Right renal pelvis (tissue), 4 donors: Measurements from ENCODE around the gene TGFB1I1. TPM values are rescaled to one million over a fixed set of nuclear protein-coding genes. Genes with fewer than 3 reads are reported as not detected.
"Not testable (repeated sequence)": the region's sequence is repeated elsewhere in the genome, so short reads cannot be mapped to it uniquely, and the experiment has no call there.

Experiments
- DNase-seq, 4 donors: peaks; one replicate each; pipeline ENCODE4 v3.0.0-alpha.2; 2013; ENCODE audit warnings: low read depth in 4 of 4, low spot score in 3 of 4, missing footprints in 1 of 4
- polyA plus RNA-seq, 4 donors: library from polyadenylated mRNA; unstranded; fragments of 120-200 nt; gene quantifications; one replicate each; pipeline ENCODE4 v1.2.1, GENCODE V29; 2013; ENCODE audit not compliant: insufficient read length in 4 of 4

TGFB1I1 gene
- polyA plus RNA-seq, 4 donors: 43.0 to 49.6 (median 46.4) TPM

DNA sequence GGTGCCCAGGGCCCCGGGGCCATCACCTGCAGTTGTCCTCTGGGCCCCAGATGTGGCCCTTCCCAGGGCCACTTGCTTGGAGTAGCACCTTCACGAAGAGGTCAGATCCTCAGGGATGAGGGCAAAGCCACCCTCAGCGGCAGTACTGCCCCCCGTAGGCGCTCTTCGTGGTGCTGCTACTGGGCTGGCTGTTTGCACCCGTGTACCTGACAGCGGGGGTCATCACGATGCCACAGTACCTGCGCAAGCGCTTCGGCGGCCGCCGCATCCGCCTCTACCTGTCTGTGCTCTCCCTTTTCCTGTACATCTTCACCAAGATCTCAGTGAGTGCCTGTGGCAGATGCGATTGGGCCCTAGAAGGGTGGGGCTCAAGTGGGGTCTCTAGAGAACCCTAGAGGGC is 13.6 kb downstream of the TGFB1I1 start:
- DNase-seq: no peak

DNA sequence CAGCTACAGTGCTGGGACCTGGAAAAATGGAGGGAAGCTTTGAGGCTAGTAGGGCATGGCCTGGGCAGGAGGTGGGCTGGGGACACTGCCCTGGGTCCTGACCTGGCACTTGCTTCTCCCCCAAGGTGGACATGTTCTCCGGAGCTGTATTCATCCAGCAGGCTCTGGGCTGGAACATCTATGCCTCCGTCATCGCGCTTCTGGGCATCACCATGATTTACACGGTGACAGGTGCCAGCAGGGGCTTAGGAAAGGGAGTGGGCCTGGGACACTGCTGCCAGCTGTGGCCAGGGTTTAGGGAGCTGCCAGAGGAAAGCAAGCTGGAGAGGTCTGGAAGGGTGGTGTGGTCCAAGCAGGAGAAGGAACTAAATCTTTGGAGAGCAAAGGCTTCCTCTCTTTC is 14.1 kb downstream of the TGFB1I1 start:
- no peak for DNase-seq

DNA sequence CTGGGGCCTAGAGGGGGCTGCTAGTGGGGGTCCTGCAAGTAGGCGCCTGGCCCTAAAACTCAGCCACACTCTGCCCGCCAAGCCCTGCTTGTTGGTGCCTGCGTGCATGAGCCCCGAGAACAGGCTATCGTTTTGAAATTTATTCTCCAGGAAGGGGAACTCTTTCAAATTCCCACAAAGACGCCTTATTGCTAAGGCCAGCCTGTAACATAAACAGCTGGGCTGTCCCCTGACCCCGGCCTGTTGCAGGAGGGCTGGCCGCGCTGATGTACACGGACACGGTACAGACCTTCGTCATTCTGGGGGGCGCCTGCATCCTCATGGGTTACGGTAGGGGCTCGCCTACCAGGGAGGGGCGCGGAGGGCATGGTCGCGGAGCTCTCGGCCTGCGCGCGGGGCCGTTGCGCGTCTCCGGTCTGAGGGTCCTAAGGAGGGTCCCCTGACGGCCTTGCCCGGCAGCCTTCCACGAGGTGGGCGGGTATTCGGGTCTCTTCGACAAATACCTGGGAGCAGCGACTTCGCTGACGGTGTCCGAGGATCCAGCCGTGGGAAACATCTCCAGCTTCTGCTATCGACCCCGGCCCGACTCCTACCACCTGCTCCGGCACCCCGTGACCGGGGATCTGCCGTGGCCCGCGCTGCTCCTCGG is 15.2 kb downstream of the TGFB1I1 start:
- DNase-seq: no peak

DNA sequence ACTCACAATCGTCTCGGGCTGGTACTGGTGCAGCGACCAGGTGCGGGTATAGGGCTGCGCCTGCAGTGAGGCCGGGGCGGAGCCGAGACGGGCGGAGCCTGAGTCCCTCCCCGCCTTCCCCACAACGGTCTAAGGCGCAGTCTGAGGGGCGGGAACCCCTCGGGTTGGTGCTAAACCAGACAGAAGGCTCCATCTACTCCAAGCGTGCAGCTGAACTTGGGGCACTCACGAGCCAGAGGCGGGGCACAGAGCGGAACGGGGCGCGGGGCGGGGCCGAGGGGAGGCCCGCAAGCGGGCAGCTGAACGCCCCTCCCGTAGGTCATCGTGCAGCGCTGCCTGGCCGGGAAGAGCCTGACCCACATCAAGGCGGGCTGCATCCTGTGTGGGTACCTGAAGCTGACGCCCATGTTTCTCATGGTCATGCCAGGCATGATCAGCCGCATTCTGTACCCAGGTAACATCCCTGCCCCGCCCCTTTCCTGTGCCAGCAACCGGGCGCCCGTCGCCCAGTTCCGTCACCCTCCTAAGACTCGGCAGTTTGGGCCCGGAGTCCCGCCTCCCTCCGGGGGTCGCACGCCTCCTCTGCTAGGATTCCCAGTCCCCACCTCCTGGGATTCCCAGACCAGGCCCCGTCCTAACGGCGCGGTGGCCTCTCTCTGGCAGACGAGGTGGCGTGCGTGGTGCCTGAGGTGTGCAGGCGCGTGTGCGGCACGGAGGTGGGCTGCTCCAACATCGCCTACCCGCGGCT is 15.9 kb downstream of the TGFB1I1 start:
- DNase-seq: no peak

DNA sequence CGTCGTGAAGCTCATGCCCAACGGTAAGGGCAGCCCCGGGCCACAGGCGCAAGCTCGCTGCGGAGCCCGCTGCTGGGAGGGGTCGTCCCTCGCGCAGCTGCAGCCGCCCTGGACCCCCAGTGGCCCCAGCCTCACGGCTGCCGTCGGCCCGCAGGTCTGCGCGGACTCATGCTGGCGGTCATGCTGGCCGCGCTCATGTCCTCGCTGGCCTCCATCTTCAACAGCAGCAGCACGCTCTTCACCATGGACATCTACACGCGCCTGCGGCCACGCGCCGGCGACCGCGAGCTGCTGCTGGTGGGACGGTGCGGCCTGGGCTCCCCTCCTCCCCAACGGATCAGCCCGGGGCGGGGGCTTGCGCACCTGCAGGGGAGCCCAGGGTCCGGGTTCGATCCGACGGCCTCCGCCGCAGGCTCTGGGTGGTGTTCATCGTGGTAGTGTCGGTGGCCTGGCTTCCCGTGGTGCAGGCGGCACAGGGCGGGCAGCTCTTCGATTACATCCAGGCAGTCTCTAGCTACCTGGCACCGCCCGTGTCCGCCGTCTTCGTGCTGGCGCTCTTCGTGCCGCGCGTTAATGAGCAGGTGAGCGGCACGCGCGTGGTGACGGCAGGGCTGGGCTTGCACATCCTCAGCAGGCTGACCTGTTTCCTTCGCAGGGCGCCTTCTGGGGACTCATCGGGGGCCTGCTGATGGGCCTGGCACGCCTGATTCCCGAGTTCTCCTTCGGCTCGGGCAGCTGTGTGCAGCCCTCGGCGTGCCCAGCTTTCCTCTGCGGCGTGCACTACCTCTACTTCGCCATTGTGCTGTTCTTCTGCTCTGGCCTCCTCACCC is 16.7 kb downstream of the TGFB1I1 start:
- DNase-seq: no peak

DNA sequence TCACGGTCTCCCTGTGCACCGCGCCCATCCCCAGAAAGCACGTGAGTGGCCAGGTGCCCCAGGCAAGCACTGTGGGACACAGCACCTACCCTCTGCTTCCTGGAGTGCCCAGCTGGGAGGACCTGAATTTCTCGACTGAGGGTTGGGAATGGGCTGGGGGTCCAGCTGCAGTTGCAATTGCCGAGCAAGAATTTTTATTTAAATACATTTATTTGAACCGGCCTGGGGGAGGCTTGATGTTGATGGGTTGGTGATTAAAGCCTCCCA is 17.3 kb downstream of the TGFB1I1 start:
- DNase-seq: no peak

DNA sequence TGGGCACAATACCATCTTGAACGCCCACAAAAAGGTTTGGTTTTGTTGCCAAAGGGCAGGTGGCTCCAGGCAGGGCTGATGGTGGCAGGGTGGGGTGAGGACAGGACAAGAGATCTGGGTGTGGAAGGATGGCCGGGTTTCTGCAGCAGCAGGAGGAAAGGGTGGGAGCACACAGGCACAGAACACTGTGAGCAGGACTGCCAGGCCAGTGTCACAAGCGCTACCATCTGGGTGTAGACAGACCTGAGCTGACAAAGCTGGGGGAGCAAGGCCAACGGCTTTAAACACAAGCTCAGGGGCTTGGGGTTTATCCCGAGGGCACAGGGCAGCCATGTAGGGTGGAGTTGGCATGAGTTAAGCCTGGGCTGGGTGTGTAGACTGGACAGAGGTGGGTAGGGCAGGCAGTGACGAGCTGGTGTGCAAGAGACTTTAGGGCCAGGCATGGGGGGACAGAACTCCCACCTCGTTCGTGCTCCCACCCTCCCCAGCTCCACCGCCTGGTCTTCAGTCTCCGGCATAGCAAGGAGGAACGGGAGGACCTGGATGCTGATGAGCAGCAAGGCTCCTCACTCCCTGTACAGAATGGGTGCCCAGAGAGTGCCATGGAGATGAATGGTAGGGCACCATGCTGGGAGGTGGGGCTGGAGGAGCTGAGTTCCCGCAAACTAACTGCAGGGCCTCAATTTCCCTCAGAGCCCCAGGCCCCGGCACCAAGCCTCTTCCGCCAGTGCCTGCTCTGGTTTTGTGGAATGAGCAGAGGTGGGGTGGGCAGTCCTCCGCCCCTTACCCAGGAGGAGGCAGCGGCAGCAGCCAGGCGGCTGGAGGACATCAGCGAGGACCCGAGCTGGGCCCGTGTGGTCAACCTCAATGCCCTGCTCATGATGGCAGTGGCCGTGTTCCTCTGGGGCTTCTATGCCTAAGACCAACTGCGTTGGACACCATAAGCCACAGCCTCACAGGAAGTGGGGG is 17.9 kb downstream of the TGFB1I1 start:
- DNase-seq: no peak

DNA sequence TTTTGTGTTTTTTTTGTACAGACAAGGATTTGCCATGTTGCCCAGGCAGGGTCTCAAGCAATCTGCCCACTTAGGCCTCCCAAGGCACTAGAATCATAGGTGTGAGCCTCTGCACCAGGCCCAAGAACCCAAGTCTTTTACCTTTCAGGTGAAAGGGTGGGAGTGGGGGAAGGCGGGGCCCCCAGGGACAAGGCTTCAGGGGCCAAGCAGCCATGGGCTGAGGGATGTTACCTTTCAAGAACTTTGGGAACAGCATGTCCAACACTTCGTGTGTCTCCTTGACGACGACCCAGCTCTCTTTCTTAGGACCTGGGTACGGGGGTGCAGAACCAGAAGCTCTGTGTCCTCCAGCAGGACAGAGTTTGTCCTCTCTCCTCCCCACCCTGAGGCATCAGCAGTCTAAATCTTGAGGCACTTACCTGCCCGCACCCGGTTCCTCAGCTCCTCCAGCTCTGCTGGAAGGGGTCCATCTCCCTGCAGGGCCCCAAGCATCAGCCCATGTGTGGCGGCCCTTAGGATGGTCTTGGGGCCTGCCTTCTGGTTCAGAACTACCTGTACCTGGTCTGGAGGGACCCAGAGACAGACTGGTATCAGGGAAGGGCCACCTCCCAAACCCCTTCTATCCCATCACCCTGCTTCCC is 19.9 kb downstream of the TGFB1I1 start:
- DNase-seq: no peak

DNA sequence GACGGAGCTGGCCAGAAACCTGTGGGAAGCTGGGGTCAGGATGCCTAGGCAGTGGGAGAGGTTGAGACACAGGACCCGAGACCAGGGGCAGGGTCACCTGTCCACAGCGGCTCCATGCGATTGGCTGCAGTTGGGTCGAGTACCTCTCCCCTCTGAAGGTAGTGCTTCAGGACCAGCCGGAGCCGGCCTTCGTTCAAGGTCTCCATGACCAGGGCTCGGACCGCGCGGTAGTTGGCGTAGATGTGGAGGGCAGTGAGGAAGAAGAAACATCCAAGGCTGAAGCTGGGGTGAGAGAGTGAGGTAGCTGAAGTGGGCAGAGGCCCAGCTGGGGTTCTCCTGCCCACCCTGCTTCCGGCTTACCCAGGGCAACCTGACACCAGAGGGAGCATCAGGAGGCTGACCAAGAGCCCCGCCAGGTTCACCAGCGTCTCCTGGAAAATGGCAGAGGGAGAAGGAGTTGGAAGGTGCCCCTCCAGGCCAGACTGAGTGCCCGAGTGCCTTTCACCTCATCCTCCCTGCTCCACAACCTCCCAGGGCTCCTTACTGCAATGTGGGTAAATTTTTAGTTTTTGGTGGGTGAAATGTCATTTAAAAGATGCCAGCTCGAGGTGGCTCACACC is 21.7 kb downstream of the TGFB1I1 start:
- DNase-seq: no peak

DNA sequence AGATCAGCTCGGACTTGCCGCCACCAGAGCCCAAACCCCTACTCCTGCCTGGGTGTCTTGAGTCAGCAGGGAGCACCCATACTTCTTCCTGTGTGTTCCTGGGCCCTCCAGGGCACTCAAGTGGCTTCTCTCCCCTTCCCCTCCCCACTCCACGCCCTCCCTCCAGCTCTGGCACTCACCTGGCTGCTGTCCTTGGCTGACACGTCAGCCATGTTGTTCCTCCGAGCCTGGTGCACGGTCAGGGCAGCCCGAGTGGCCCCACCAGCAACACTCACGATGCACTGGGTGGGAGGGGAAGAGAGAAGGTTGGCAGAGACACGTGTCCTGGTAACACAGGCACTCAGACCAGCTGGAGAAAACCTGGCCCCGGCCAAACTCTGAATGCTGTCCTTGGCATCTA is 24.7 kb downstream of the TGFB1I1 start:
- DNase-seq: no peak

DNA sequence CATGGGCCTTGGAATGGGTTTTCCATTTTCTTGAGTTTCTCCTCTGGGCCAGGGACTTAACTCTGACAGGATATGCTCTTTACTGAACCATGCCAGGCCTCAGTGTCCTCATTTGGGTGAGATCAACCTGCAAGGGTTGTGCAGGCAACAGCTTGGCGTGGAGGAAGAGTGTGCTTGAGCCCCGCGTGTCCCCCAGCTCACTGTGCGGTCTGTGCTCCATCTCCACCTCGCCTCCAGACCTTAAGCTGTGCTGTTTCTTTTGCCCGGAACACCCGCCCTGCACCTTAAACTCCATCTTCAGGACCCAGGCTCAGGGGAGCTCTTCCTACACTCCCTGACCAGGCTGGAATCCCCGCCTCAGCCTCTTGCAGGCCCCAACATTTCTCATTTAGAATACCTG is 26.5 kb downstream of the TGFB1I1 start:
- DNase-seq: no peak

DNA sequence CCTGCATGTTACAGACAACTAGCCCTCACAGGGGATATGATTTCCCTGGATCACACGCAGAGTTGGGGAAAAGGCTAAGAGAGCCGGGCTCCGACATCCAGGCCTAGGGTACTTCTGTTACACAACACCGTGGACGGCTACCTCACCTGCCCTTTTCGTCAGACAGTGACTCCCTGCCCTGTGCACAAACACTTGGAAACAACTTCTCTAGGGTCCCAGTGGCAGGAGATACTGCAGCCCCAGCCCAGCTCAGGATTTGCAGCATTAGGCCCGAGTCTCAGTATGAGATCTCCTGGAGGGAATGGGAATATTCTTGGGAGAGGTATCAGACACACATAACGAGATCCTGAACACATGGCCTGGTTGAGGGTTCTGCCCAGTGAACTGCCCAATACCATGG is 28.0 kb downstream of the TGFB1I1 start:
- no peak for DNase-seq

DNA sequence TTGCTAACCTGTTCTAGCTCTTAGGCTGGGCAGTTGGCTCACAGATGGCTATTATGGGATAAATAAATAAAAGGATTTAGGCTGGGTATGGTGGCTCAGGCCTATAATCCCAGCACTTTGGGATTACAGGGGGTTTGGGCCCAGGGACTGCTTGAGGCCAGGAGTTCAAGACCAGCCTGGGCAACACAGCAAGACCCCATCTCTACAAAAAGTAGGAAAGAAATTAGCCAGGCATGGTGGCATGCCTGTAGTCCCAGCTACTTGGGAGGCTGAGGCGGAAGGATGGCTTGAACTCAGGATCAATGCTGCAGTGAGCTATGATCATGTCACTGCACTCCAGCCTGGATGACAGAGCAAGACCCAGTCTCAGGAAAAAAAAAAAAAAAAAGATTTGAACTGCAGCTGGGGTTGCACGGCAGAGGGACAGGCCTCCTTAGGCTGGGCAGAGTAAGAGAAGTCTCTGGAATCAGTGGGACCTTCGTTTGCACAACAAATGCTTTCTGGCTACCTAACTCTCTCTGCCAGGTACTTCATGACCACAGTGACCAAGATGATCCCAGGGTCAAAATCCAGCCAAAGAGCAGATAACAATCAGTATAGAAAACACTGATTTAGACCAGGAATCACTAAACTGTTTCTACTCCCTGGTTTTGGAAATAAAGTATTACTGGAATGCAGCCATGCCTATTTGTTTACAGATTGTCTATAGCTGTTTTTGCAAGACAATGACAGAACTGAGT is 29.4 kb downstream of the TGFB1I1 start:
- DNase-seq: no peak

DNA sequence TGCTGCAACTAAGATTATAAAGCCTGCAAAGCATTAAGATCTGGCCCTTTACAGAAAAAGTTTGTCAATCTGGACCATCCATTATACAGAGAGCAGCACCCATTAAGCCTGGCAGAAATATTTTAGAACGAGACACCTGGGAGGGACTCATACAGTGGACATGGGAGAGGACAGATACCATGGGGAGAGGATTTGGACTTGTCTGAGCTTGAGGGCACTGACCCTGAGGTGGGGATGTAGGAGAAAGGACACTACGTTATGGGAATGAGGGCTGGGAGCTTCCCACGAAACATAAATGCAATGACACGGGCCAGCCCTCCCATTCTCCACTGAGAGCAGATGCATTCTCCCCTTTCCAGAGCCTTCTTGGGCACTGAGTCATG is 30.0 kb downstream of the TGFB1I1 start:
- no peak for DNase-seq

DNA sequence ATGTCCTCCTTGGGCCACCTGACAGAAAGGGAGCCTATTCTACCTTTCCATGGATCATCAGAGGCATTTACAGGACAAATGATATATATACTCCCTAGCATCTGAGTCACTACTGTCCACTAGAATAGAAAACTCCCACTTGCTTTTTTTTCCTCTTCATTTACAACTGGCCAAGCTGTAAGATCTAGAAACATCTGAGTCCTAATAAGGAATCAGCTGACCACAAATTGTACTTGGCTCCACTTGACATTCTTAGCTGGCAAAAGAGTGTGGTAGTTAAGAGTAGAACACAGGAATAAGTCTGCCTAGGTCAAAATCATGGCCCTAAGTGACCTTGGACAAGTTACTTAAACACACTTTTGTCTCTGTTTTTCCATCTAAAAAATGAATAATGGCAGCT is 31.0 kb downstream of the TGFB1I1 start:
- DNase-seq: no peak

DNA sequence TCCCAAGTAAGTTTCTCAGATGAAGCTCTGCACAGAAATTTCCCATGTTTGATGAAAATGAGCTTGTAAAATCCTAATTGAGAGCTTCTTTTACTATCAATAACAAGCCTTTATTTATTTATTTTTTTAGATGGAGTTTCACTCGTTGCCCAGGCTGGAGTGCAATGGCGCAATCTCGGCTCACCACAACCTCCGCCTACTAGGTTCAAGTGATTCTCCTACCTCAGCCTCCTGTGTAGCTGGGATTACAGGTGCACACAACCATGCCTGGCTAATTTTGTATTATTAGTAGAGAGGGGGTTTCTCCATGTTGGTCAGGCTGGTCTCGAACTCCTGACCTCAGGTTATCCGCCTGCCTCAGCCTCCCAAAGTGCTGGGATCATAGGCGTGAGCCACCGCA is 31.6 kb downstream of the TGFB1I1 start:
- DNase-seq: not testable (repeated sequence)

DNA sequence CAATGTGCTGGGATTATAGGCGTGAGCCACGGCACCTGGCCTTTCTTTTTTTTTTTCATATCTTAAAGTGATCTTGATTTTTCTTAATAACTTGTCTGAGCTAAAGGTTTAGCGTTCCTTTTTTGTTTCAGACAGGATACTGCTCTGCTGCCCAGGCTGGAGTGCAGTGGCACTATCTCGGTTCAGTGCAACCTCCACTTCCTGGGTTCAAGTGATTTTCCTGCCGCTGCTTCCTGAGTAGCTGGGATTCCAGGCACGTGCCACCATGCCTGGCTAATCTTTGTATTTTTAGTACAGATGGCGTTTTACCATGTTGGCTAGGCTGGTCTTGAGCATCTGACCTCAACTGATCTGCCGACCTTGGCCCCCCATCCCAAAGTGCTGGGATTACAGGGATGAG is 32.2 kb downstream of the TGFB1I1 start:
- DNase-seq: no peak

DNA sequence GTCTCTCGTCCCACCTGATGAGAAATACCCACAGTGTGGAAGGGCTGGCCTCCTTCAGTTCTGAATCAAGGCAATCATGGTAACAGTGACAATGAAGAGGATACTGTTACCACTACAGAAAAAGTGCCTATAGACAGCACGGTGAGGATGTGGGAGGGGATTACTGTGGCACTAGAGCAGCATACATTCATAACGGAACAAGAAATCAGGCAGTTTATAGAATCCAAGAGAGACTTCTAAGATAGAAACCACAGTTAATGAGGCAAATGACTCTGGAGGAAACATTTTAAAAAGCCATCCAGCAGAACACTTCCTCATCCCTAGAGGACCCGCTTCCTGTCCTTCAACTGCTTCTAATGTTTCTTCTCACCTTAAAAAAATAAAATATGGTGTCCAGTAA is 33.5 kb downstream of the TGFB1I1 start:
- no peak for DNase-seq

DNA sequence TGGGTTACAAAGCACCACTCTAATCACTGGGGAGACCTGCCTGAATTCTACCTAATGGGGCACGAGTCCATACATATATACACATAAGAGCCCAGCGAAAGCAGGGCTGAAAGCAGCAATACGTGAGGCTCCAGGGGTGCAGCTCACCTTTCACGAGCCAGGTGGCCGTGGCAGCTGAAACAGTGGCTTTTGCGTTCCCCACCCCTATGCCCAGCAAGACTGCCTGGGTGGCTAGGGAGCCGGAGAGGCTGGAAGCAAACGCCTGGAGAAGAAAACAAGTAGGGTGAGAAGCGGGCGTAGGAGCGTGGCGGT is 35.6 kb downstream of the TGFB1I1 start:
- DNase-seq: no peak
